A673 (cell line): Measurements from ENCODE around the gene CDC37. TPM values are rescaled to one million over a fixed set of nuclear protein-coding genes. Genes with fewer than 3 reads are reported as not detected.
"Not testable (repeated sequence)": the region's sequence is repeated elsewhere in the genome, so short reads cannot be mapped to it uniquely, and the experiment has no call there.

ENCODE experiments used
- BruUV-seq: library from RNA; stranded (reverse); fragments of 400-500 nt; replicated peaks from 2 replicates; lab custom pipeline; 2021; lab: Mats Ljungman, UMichigan
- CTCF ChIA-PET: fragments of 300-600 bp; sonication (Branson Sonifier 250); formaldehyde crosslinking; loops from one replicate; lab custom pipeline; 2022; ENCODE audit warnings: antibody characterized with exemption; lab: Charles Lee
- POLR2A ChIA-PET: fragments of 300-600 bp; sonication (Branson Sonifier 250); formaldehyde crosslinking; loops from one replicate; lab custom pipeline; 2022; ENCODE audit warnings: antibody characterized with exemption; ENCODE audit not compliant: low non-redundant PET; lab: Charles Lee
- DNase-seq: peaks from one replicate; pipeline ENCODE4 v3.0.0-alpha.2; 2015; ENCODE audit warnings: low spot score
- H3K27ac ChIP-seq: fragments of 200-600 bp; sonication (generic); 2 replicates; pipeline ENCODE4 v1.5.1; 2016; ENCODE audit warnings: mixed run types, low read depth, mild to moderate bottlenecking, mixed read lengths, antibody characterized with exemption, low read length; ENCODE audit not compliant: poor library complexity, severe bottlenecking
- H3K27me3 ChIP-seq: fragments of 200-600 bp; sonication (generic); replicated peaks from 2 replicates; pipeline ENCODE4 v1.6.1; 2017; ENCODE audit warnings: mixed run types, low read depth, mild to moderate bottlenecking, mixed read lengths, antibody characterized with exemption, low read length; ENCODE audit not compliant: insufficient read depth, poor library complexity
- H3K36me3 ChIP-seq: fragments of 200-600 bp; sonication (generic); 2 replicates; pipeline ENCODE4 v1.6.1; 2016; ENCODE audit warnings: mixed run types, mild to moderate bottlenecking, mixed read lengths, antibody characterized with exemption, low read length; ENCODE audit not compliant: insufficient read depth, poor library complexity, severe bottlenecking
- H3K4me1 ChIP-seq: fragments of 200-600 bp; sonication (generic); 2 replicates; pipeline ENCODE4 v1.6.1; 2017; ENCODE audit warnings: mixed run types, mild to moderate bottlenecking, mixed read lengths, antibody characterized with exemption, low read length; ENCODE audit not compliant: insufficient read depth, poor library complexity, severe bottlenecking
- H3K4me3 ChIP-seq: fragments of 200-600 bp; sonication (generic); 2 replicates; pipeline ENCODE4 v1.5.1; 2016; ENCODE audit warnings: low read depth, mixed run types, mild to moderate bottlenecking, mixed read lengths, low read length; ENCODE audit not compliant: poor library complexity, severe bottlenecking
- H3K9me3 ChIP-seq: fragments of 200-600 bp; sonication (generic); 2 replicates; pipeline ENCODE4 v1.6.1; 2016; ENCODE audit warnings: mixed run types, low read depth, mild to moderate bottlenecking, mixed read lengths, antibody characterized with exemption, low read length; ENCODE audit not compliant: poor library complexity, severe bottlenecking
- CTCF ChIP-seq: fragments of 300-800, 200-600 bp; sonication (generic); conservative IDR thresholded peaks from 2 replicates; pipeline ENCODE4 v1.5.1; 2017; ENCODE audit warnings: low read depth, mild to moderate bottlenecking, antibody characterized with exemption, low read length, moderate library complexity, mixed read lengths
- EZH2 ChIP-seq: fragments of 200-600 bp; sonication (generic); IDR thresholded peaks from 2 replicates; pipeline ENCODE4 v1.6.1; 2017; ENCODE audit warnings: borderline replicate concordance, low read depth, mild to moderate bottlenecking, mixed read lengths, antibody characterized with exemption, low read length; ENCODE audit not compliant: poor library complexity, severe bottlenecking
- intact Hi-C: fragments of 100-400 bp; cut with micrococcal nuclease; formaldehyde crosslinking; loops from one replicate; pipeline ENCODE4 v1.10.0; 2022; ENCODE audit not compliant: unreplicated experiment
- total RNA-seq: library from RNA; stranded (reverse); gene quantifications from 2 replicates; pipeline ENCODE4 v1.2.3, GENCODE V29; 2021

CDC37 gene
- total RNA-seq, 1 experiment from 2014 or later, result 288 TPM

- H3K27ac ChIP-seq, result no peak overlapping the region
- no peaks in the 10 kb centered on the region for H3K36me3 ChIP-seq
- no TSS peak for BruUV-seq
- H3K27me3 ChIP-seq, result no peaks in the 10 kb centered on the region
- ChIA-PET CTCF (no interaction called here), POLR2A (no interaction called here)
- H3K4me1 ChIP-seq, result peaks cover 3% of the 10 kb centered on the region
- TF ChIP-seq EZH2, result no peak
- TF ChIP-seq CTCF, result no peak
- no peaks in the 10 kb centered on the region for H3K9me3 ChIP-seq
- DNase-seq, result no peak
- H3K4me3 ChIP-seq, result no peak overlapping the region
- intact Hi-C loops, result loop anchor here (5.0 kb wide), 1 partner anchor 47 kb away; the partner anchor contains the start of gene ICAM3
These were observed 18.8 kb downstream of the CDC37 start for GRCh38 chr19:10384580-10384979.

GRCh38 chr19:10383223-10383499 lies 20.2 kb downstream of the CDC37 start:
- not testable (repeated sequence) for H3K4me1 ChIP-seq, DNase-seq, BruUV-seq, H3K36me3 ChIP-seq, H3K4me3 ChIP-seq, H3K9me3 ChIP-seq, H3K27ac ChIP-seq, H3K27me3 ChIP-seq
- intact Hi-C loops, result loop anchor here (5.0 kb wide), 1 partner anchor 46 kb away; the partner anchor contains the start of gene ICAM3
- ChIA-PET POLR2A (interaction anchor here (0.6 kb wide), 1 partner anchor 113 kb away, joined by 3 read pairs; no protein-coding TSS in a partner anchor), CTCF (interaction anchor here (0.6 to 1.0 kb wide), 2 partner anchors 124 to 872 kb away, joined by 5 to 8 read pairs; no protein-coding TSS in a partner anchor)

- POLR2A ChIA-PET, result interaction anchor here (0.5 to 0.6 kb wide), 2 partner anchors 93 to 553 kb away, joined by 3 read pairs; partner anchors contain the start of gene UBL5
- TF ChIP-seq EZH2 (no peak), CTCF (no peak)
- intact Hi-C loops, result loop anchor here (5.0 kb wide), 1 partner anchor 43 kb away; the partner anchor contains the start of gene ICAM3
These were observed 22.8 kb downstream of the CDC37 start, which contains the start of gene TYK2 for GRCh38 chr19:10380313-10381102. Gene TYK2, minus strand, starts transcription at chr19:10380572. Its CDS starts 2,166 bp downstream, at chr19:10378406.

More at GRCh38 chr19:10380313-10381102, 22.8 kb downstream of the CDC37 start, which contains the start of gene TYK2:
- CTCF ChIA-PET, result interaction anchor here (0.5 to 1.7 kb wide), 4 partner anchors 9 to 124 kb away, joined by 3 to 10 read pairs (median 7); no protein-coding TSS in a partner anchor
- Histone ChIP-seq H3K4me1 (peaks cover 5% of the 10 kb centered on the region), H3K27ac (peak within 1 kb of the TSS; percentile 85), H3K4me3 (peak within 1 kb of the TSS; percentile 91), H3K36me3 (peaks cover 9% of the 10 kb centered on the region), H3K9me3 (no peaks in the 10 kb centered on the region), H3K27me3 (no peaks in the 10 kb centered on the region)
- no TSS peak for BruUV-seq
- DNase-seq, result peak; percentile 99
